ENCODE results near the gene VWA5B2.
A peak's percentile ranks its signal among the peaks of the same experiment; 100 is the strongest.

Gene VWA5B2

GRCh38 chr3:184240384-184241140 is 11.2 kb downstream of the VWA5B2 start:
- no peak for TF ChIP-seq CTCF (IDR thresholded peaks at IDR 0.05; ENCODE audit: insufficient read depth, low read depth, low read length, missing control alignments)
- no peak overlapping the region for H3K4me3 ChIP-seq (ENCODE audit: low read depth, low read length)
- no peak for DNase-seq (ENCODE audit: low read depth)

GRCh38 chr3:184241141-184241446 is 11.7 kb downstream of the VWA5B2 start:
- no peak overlapping the region for H3K4me3 ChIP-seq (ENCODE audit: low read depth, low read length)
- no peak for DNase-seq (ENCODE audit: low read depth)
- no peak for TF ChIP-seq CTCF (IDR thresholded peaks at IDR 0.05; ENCODE audit: insufficient read depth, low read depth, low read length, missing control alignments)

GRCh38 chr3:184241447-184242296 is 12.3 kb downstream of the VWA5B2 start:
- TF ChIP-seq CTCF (IDR thresholded peaks at IDR 0.05; ENCODE audit: insufficient read depth, low read depth, low read length, missing control alignments) = no peak
- DNase-seq (ENCODE audit: low read depth) = peak; percentile 30
- no peak overlapping the region for H3K4me3 ChIP-seq (ENCODE audit: low read depth, low read length)

- no peak for TF ChIP-seq CTCF (IDR thresholded peaks at IDR 0.05; ENCODE audit: insufficient read depth, low read depth, low read length, missing control alignments)
- DNase-seq (ENCODE audit: low read depth) = no peak
- no peak overlapping the region for H3K4me3 ChIP-seq (ENCODE audit: low read depth, low read length)
Observed at GRCh38 chr3:184242297-184242685, 12.9 kb downstream of the VWA5B2 start.

- H3K4me3 ChIP-seq (ENCODE audit: low read depth, low read length) = peak within 1 kb of the TSS; percentile 86
- no peak for TF ChIP-seq CTCF (IDR thresholded peaks at IDR 0.05; ENCODE audit: insufficient read depth, low read depth, low read length, missing control alignments)
- peak; percentile 94 for DNase-seq (ENCODE audit: low read depth)
Observed at GRCh38 chr3:184248454-184249411, 19.3 kb downstream of the VWA5B2 start, which contains the start of gene ALG3. TSS of gene ALG3 (minus strand) at chr3:184248962. CDS start at chr3:184248940, 22 bp downstream.

GRCh38 chr3:184249412-184250166 is 20.2 kb downstream of the VWA5B2 start, which contains the start of gene EEF1AKMT4:
TSS of gene EEF1AKMT4 (plus strand) at chr3:184249672. CDS start at chr3:184249695, 23 bp downstream.
- peak; percentile 99 for DNase-seq (ENCODE audit: low read depth)
- TF ChIP-seq CTCF (IDR thresholded peaks at IDR 0.05; ENCODE audit: insufficient read depth, low read depth, low read length, missing control alignments) = peak; percentile 12
- peak within 1 kb of the TSS; percentile 86 for H3K4me3 ChIP-seq (ENCODE audit: low read depth, low read length)

Measured in GM12865 (cell line).